Lower leg skin (tissue), 3 donors: ENCODE results near the gene SCLY.

Experiments used
- CTCF ChIP-seq, 3 donors: fragments of 450-650 bp; IDR thresholded peaks; one replicate each; pipeline ENCODE4 v1.5.1; 2016; ENCODE audit warnings: antibody characterized with exemption in 3 of 3, mild to moderate bottlenecking in 3 of 3, moderate library complexity in 2 of 3
- POLR2A ChIP-seq, 2 donors: fragments of 450-650 bp; IDR thresholded peaks; one replicate each; pipeline ENCODE4 v1.6.1; 2016 to 2017; ENCODE audit warnings: antibody characterized with exemption in 2 of 2, mild to moderate bottlenecking in 1 of 2, moderate library complexity in 1 of 2

- TF ChIP-seq POLR2A (IDR thresholded peaks at IDR 0.05) (no peak), CTCF (IDR thresholded peaks at IDR 0.05) (no peak)
These were observed 19.1 kb downstream of the SCLY start for GRCh38 chr2:238079874-238080327.
